Epithelial cell of prostate (primary cell): ENCODE measurements around the gene CDK9.
"Not testable (repeated sequence)": the region's sequence is repeated elsewhere in the genome, so short reads cannot be mapped to it uniquely, and the experiment has no call there.

Experiments
- DNase-seq: peaks from one replicate; pipeline ENCODE4 v3.0.0-alpha.2; 2011; ENCODE audit warnings: low read depth, low spot score
- H3K27ac ChIP-seq: fragments of 450-650 bp; 2 replicates; pipeline ENCODE4 v1.5.1; 2017; ENCODE audit warnings: mild to moderate bottlenecking

CDK9 gene

DNA sequence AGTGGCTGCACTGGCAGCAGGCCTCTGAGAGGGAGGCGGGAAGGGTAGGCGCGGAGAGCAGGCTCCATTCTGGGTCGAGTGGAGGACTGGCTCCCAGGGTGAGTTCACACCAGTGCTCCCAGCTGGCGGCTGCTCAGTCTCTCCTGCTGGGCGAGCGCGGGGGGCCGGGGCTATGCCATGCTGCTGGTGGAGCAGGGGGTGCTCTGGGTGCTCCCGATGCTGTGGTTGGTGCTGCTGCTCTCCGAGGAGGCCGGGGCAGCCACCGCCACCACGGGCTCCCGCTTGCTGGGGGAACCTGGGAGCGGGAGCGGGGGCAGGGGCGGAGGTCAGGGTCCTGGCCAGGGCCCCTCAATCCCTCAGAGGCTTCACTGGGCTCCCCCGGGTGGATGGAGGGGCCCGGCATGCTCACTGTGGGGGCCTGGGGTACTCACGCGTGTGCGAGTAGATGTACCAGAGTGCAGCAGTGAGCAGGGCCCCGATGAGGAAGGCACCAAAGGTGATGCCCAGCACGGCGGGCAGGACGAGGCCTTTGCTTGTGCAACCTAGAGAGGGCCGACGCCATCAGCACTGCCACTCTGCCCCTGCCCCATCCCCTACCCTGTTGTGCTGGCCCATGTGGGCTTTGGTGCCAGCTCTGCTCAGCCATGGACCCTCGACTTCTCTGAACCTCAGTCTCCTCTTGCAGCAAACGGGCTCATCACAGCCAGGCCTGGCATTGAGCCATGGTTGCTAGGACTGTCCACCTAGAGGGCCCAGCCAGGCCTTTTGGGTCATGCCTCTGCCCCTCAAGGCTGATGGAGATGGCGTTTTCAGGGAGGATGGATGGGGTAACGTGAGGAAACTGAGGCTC lies 29.9 kb downstream of the CDK9 start:
- no peak overlapping the region for H3K27ac ChIP-seq
- DNase-seq: no peak

GRCh38 chr9:127816362-127816725 lies 30.5 kb downstream of the CDK9 start:
- H3K27ac ChIP-seq: no peak overlapping the region
- no peak for DNase-seq

GRCh38 chr9:127816728-127817127 lies 30.9 kb downstream of the CDK9 start:
- H3K27ac ChIP-seq: no peak overlapping the region

GRCh38 chr9:127817881-127818434 lies 32.1 kb downstream of the CDK9 start:
- no peak overlapping the region for H3K27ac ChIP-seq
- DNase-seq: no peak

More at GRCh38 chr9:127816728-127817127, 30.9 kb downstream of the CDK9 start:
- no peak for DNase-seq

DNA sequence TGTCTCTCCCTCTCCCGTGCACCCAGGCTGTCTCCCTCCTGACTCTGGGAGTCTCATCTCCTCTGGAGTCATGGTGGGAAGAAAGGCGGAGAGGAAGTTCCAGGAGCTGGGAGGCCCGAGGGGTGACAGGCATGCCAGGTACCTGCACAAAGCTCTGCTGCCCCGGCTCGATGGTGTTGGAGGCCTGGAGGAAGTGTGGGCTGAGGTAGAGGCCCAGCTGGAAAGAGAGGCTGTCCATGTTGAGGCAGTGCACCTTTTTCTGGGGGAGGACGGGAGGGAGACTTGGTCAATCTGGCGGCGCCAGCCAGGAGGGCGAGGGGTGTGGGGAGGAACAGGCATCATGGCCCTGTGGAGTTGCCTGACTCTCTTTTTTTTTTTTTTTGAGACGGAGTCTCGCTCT lies 32.7 kb downstream of the CDK9 start:
- no peak overlapping the region for H3K27ac ChIP-seq
- no peak for DNase-seq

DNA sequence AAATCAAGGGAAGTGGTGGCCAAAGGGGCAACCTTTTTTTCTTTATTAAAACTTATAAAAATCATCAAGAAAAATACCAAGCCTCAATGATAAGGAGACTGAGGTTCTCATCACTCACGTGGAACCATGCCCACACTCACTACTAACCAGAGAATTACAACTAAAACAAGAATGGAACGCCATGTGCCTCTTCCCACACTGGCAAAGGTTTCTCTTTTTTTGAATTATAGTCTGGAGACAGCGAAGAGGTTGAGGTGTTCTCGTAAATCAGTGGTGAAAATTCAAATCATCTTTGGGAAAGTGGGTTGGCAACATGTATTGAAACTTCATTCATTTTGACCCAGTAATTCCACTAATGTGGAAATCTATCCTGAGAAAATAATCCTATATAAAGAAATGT lies 36.3 kb downstream of the CDK9 start:
- DNase-seq: no peak
- no peak overlapping the region for H3K27ac ChIP-seq

- no peak overlapping the region for H3K27ac ChIP-seq
- DNase-seq: no peak
Measured at GRCh38 chr9:127825319-127826051, 39.7 kb downstream of the CDK9 start.

GRCh38 chr9:127826253-127826913 lies 40.5 kb downstream of the CDK9 start:
- H3K27ac ChIP-seq: no peak overlapping the region
- no peak for DNase-seq

DNA sequence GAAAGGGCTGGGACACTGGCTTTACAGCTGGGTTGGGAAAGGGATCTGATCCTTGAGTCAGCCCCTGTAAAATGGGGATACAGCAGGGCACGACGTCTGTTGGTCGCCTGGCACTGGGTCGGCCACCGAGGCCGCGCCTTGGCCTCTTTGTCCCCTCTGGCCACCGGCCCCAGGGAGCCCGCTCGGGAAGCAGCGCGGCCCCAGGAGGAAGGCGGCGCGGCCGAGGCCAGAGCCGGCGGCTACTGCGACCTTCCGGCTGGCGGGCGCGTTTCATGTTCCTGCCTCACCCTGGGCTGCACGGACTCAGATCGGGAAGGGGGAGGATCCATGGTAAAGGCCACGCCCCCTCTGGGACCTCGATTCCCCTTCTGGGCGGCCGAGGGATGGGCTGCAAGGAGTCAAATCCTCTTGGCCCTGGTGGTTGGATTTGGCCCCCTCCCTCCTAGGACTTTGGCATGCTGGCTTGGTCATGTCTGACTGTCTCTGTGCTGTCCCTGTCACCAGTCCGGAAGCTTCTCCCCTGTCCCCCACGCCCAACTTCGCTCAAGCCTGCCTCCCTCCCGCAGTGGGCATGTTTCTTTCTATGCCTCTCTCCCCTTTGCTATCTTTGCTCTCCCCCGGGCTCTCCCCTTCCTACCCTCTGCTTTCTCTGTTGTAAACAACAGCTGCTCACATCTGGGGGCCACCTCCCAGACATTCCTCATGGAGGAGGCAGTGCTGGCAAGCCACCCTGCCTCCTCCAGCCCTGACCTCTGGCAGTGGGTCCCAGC lies 42.6 kb downstream of the CDK9 start:
- DNase-seq: no peak
- H3K27ac ChIP-seq: no peak overlapping the region

- no peak overlapping the region for H3K27ac ChIP-seq
Measured at GRCh38 chr9:127829205-127829906, 43.5 kb downstream of the CDK9 start.

DNA sequence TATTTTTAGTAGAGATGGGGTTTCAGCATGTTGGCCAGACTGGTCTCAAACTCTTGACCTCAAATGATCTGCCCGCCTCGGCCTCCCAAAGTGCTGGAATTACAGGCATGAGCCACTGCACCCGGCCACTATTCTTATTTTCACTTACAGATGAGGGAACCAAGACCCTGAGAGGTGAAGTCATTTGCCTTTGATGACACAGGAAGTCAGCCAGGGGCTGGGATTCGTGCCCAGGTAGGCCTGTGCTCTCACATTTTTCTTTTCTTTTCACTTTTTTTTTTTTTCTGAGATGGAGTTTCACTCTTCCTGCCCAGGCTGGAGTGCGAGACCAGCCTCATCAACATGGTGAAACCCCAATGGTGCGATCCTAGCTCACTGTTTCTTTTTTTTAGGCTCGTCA lies 46.4 kb downstream of the CDK9 start:
- DNase-seq: no peak
- no peak overlapping the region for H3K27ac ChIP-seq

More at GRCh38 chr9:127829205-127829906, 43.5 kb downstream of the CDK9 start:
- DNase-seq: no peak

DNA sequence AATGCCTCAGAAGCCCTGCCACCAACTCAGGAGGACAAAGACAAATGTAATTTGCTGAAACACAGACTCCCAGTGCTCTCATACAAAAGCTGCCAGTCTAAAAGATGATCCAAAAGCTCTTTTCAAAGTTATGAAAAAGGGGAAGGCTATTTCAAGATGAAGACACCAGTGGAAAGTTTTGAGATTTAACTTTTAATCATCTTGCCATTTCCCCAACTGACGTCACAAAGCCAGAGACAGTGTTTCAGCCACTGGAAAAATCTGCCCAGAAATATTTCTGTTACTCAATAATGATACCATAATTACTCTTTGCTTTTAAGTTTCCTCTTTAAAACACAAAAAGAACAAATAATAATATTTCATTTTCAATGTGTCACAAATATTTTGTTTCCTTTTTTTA lies 47.7 kb downstream of the CDK9 start:
- DNase-seq: no peak
- H3K27ac ChIP-seq: no peak overlapping the region

DNA sequence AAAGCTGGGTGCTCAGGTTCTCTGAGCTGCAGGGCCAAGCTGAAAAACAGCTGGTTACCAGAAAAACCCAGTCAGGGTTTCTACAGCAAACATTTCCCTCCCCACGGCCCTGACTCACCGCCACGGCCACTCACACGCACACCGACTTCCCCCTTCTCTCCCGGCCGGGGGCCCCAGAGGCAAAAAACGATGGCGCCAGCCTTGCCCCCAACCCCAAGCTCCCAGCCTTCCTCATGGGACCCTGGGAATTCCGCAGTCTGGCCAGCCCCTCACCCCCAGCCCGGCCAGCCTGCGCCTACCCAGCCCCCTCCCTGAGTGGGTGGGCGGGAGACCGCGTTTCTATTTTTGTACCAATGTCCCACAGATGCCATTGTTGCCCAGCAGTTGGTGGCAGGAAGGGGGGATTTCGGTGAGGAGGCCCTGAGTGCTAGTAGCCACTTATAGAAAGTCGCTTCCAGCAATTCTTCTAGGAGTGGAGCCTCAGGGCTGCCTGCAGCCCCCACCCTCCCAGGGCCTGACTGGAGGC lies 50.2 kb downstream of the CDK9 start:
- DNase-seq: no peak
- no peak overlapping the region for H3K27ac ChIP-seq

DNA sequence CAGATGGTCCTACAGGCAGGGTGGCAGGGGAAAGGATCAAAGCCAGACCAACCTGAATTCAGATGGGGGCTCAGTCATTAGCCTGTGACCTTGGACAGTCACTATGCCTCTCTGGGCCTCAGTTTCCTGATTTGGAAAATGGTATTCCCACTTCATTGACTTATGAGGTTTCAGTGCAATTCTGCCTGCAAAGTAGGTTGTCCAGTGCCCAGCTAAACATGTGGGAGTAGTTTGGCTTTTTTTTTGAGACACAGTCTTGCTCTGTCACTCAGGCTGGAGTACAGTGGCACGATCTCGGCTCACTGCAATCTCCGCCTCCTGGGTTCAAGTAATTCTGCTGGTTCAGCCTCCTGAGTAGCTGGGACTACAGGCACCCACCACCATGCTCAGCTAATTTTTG lies 50.7 kb downstream of the CDK9 start:
- not testable (repeated sequence) for H3K27ac ChIP-seq

DNA sequence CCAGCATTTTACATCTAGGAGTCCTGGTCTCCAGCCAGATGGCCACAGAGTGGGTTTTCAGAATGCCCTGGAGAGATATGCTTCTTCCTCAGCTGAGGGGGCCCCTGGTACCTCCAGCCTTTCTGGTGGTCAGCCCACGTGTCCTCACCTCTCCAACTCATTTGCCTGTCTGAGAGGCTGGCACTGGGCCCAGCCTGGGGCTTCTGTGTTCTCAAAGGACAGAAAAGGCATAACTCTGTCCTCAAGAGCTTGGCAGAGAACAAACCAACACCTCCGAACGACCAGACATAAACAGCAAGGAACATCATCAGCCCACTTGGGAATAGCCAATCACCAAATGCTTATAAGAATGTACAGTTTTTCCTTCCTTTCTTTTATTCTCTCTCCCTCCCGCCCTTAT lies 51.5 kb downstream of the CDK9 start:
- DNase-seq: no peak
- H3K27ac ChIP-seq: no peak overlapping the region

More for the DNA sequence above, 50.7 kb downstream of the CDK9 start:
- DNase-seq: not testable (repeated sequence)

DNA sequence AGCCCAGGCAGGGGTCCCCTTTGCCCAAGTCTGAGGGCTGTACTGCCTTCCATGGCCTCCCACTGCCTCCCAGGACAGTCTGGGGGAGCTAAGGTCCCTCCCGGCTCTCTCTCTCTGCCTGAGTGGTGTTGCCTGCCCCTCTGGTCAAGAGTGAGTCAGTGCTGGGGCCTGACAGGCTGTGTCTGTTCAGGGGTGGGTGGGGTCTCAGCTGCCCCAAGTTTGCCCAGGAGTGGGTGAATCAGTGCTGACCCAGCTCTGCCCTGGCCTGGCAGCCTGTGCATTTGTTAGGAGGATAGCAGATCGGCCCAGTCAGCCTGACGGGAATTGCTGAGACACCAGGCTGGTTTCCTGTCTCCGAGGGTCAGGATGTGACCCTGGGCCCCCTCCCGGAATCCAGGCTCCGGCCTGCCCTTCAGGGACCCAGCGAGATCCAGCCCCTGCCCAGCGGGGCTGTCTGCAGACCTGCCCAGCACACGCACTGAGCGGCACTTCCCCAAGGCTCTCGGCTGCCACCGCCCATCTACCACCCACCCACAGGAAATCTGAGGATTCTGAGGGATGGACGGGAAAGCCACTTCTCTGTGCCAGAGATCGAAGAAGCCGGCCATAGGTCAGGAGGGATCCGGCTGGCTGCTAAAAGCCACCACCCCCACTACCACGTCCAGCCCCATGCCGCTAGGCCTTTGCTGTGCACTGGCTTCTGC lies 52.7 kb downstream of the CDK9 start:
- DNase-seq: no peak
- H3K27ac ChIP-seq: no peak overlapping the region
